Measurements from ENCODE around the gene ASCL5. TPM values are rescaled to one million over a fixed set of nuclear protein-coding genes. Genes with fewer than 3 reads are reported as not detected.

Gene ASCL5
- total RNA-seq, 1 experiment from 2014 or later = 0.15 TPM

GRCh38 chr1:201089596-201089995 is 37.4 kb downstream of the ASCL5 start:
- Histone ChIP-seq H3K56ac (ENCODE audit: insufficient read length, low read depth, low read length) (no peak overlapping the region), H3K14ac (ENCODE audit: insufficient read depth, low read length) (no peak overlapping the region), H4K20me1 (ENCODE audit: control insufficient read depth, insufficient read depth, insufficient read length) (no peaks in the 10 kb centered on the region), H3K79me1 (ENCODE audit: insufficient read depth, low read depth, low read length, poor library complexity, severe bottlenecking) (no peaks in the 10 kb centered on the region), H3K27me3 (ENCODE audit: insufficient read depth, low read length) (no peaks in the 10 kb centered on the region), H3K4me2 (ENCODE audit: insufficient read depth, insufficient read length, low read length) (no peak overlapping the region), H3K79me2 (ENCODE audit: insufficient read depth, low read length) (no peaks in the 10 kb centered on the region), H3K18ac (ENCODE audit: insufficient read length, low read depth, low read length) (no peak overlapping the region), H3K9me3 (ENCODE audit: control insufficient read depth, low read depth, low read length) (no peaks in the 10 kb centered on the region), H3T11ph (ENCODE audit: low read length) (no peak overlapping the region), H4K91ac (ENCODE audit: insufficient read length, low read depth, low read length) (no peak overlapping the region), H3K23me2 (ENCODE audit: insufficient read length, low read depth, low read length, poor library complexity, severe bottlenecking) (no peaks in the 10 kb centered on the region), H4K8ac (replicated peaks; ENCODE audit: insufficient read length, low read depth, low read length) (no peak overlapping the region), H2BK20ac (ENCODE audit: low read depth, low read length, poor library complexity, severe bottlenecking) (no peak overlapping the region), H2AK5ac (ENCODE audit: insufficient read length, low read length) (no peak overlapping the region), H2AFZ (ENCODE audit: low read length) (no peak overlapping the region), H3K4ac (ENCODE audit: low read depth, low read length) (no peak overlapping the region), H2BK5ac (ENCODE audit: insufficient read length, low read length) (no peak overlapping the region), H3K9ac (ENCODE audit: extremely low read depth, insufficient read length, low read length) (no peak overlapping the region), H2BK15ac (ENCODE audit: low read depth, low read length) (no peak overlapping the region), H3K23ac (ENCODE audit: insufficient read length, low read depth, low read length) (no peak overlapping the region), H3K4me1 (ENCODE audit: insufficient read depth, low read length) (no peaks in the 10 kb centered on the region), H2BK12ac (ENCODE audit: insufficient read length, low read depth, low read length) (no peak overlapping the region), H3K27ac (ENCODE audit: insufficient read length, low read depth, low read length) (no peak overlapping the region), H2BK120ac (ENCODE audit: low read depth, low read length, poor library complexity, severe bottlenecking) (no peak overlapping the region), H4K5ac (ENCODE audit: insufficient read length, low read depth, low read length) (no peak overlapping the region)
- Mint-ChIP-seq H3K4me1 (peaks cover 8 to 11% of the 10 kb centered on the region in 2 experiments), H3K27me3 (ENCODE audit: low read depth) (peaks cover 16% of the 10 kb centered on the region), H3K36me3 (ENCODE audit: insufficient read depth in 1 of 3, low read depth in 3 of 3) (no peaks in the 10 kb centered on the region), H3K9me3 (no peaks in the 10 kb centered on the region), H3K4me3 (no peak overlapping the region), H3K27ac (no peak overlapping the region; a peak in 1 of 7 replicates)
- no peak for DNase-seq
- TF ChIP-seq CTCF (conservative IDR thresholded peaks at IDR 0.05) = no peak
- no CpG with 5 or more reads among the region's 5 CpGs for WGBS (ENCODE audit: extremely low coverage, insufficient read length, low lambda C conversion rate)
